ENCODE results near the gene NAALADL1. TPM values are rescaled to one million over a fixed set of nuclear protein-coding genes. Genes with fewer than 3 reads are reported as not detected.

The NAALADL1 gene
- total RNA-seq, 6 experiments from 2014 or later = 0.83 to 3.5 (median 1.4) TPM

DNA sequence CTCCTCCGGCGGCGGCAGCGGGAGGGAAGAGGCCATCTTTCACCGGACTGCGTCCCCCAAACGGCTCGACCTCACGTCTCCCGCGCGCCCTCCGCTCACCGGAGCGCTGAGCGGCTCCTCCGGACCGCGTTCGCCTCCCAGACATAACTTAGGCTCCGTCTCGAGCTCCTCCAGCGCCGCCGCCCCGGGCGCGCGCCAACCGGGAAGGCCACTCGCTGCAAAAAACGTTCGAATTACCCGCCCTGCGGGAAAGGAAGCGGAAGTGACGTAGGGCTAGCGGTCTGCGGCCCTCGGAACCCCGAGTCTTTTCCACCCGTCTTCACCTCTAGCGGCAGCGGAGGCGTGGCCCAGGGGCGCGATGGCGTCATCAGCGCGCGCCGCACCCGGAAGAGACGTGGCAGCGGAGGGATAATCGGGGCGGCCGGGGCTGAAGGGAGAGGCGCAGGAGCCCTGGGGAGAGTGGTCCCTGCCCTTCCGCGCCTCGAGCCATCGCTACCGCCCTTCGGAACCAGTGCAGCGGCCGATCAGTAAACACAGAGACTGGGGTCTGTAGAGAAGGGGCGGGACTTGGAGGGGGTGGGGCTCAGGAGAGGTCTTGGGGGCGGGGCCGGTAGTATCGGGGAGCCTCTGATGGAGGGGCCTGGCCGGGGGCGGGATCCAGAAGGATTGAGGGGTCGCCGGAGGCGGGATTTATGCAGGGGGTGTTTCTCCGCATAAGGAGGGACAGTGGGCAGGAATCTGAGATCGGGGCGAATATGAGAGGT lies 25.7 kb upstream of the NAALADL1 start, which contains the start of the genes CDCA5 and ZFPL1:
Gene CDCA5 (minus strand): TSS at position 207 of the 764 bp plus-strand sequence. CDS start 62 bp downstream, at position 145.
Gene ZFPL1 (plus strand): TSS at position 389 of the 764 bp plus-strand sequence. CDS start 477 bp downstream, outside the sequence.
- intact Hi-C loops (cut with DNase I) = no loop called here
- ATAC-seq = peak; percentile 89 to 97 (median 96)
- Histone ChIP-seq H3K4me3 (peak within 1 kb of the TSS; percentile 69 to 80 (median 73)), H3K36me3 (peaks cover 0 to 23% (median 7%) of the 10 kb centered on the region in 4 donors), H3K9me3 (no peaks in the 10 kb centered on the region), H3K27me3 (no peaks in the 10 kb centered on the region), H3K27ac (peak within 1 kb of the TSS; percentile 59 to 91 (median 83)), H3K4me1 (peaks cover 0 to 16% (median 4%) of the 10 kb centered on the region in 4 donors)
- no peak for TF ChIP-seq POLR2A (IDR thresholded peaks at IDR 0.05)
- TF ChIP-seq, protein P1, sequence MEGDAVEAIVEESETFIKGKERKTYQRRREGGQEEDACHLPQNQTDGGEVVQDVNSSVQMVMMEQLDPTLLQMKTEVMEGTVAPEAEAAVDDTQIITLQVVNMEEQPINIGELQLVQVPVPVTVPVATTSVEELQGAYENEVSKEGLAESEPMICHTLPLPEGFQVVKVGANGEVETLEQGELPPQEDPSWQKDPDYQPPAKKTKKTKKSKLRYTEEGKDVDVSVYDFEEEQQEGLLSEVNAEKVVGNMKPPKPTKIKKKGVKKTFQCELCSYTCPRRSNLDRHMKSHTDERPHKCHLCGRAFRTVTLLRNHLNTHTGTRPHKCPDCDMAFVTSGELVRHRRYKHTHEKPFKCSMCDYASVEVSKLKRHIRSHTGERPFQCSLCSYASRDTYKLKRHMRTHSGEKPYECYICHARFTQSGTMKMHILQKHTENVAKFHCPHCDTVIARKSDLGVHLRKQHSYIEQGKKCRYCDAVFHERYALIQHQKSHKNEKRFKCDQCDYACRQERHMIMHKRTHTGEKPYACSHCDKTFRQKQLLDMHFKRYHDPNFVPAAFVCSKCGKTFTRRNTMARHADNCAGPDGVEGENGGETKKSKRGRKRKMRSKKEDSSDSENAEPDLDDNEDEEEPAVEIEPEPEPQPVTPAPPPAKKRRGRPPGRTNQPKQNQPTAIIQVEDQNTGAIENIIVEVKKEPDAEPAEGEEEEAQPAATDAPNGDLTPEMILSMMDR (IDR thresholded peaks at IDR 0.05) = no peak
- WGBS (ENCODE audit: insufficient coverage, low coverage, low lambda C conversion rate, missing lambda C conversion rate) = 2% methylated on average over 27 of the region's 79 CpGs
- peak; percentile 92 to 96 (median 96) for DNase-seq

DNA sequence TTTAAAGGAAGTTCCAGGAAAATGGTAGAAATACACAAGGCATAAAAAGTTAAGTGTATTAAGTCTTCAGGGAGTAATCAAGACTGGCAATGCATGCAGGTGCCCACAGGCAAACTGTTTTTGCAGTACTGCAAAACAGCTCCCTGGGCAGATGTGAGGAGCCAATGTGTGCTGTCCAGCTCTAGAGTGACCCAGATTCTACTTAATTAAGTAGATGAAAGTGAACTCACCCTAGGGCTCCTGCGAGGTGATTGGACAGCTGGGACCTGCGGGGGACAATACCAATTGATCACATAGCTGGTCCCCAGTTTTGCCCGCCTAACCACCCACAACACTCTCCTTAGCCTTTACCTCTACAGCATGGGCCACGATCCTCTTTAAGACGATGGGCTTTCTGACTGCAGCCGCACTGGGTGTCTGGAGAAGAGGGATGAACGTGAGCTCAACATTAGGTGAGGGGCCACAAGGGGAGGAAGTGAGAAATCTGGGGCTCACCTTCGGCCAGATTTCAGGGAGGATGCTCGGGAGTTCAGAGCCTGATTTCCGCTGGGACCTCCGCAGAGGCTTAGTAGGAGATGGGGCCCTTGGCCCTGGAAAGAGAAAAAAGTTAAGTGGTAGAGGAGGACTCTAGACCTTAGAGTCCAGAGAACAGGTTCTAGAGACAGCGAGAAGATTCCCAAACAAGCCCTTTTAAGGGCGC lies 24.9 kb upstream of the NAALADL1 start:
- DNase-seq (no peak), ATAC-seq (no peak)
- H3K4me3 ChIP-seq = peak overlapping the region; percentile 69 to 80 (median 73)
- no peaks in the 10 kb centered on the region for H3K27me3 ChIP-seq
- TF ChIP-seq, protein P1 (IDR thresholded peaks at IDR 0.05) = no peak
- TF ChIP-seq POLR2A (IDR thresholded peaks at IDR 0.05) = no peak
- intact Hi-C loops (cut with DNase I) = no loop called here
- H3K27ac ChIP-seq = no peak overlapping the region
- H3K4me1 ChIP-seq = peaks cover 0 to 16% (median 4%) of the 10 kb centered on the region in 4 donors
- no peaks in the 10 kb centered on the region for H3K9me3 ChIP-seq
- peaks cover 0 to 23% (median 7%) of the 10 kb centered on the region in 4 donors for H3K36me3 ChIP-seq
- WGBS (ENCODE audit: insufficient coverage, low coverage, low lambda C conversion rate, missing lambda C conversion rate) = 9% methylated on average over 7 of the region's 13 CpGs

DNA sequence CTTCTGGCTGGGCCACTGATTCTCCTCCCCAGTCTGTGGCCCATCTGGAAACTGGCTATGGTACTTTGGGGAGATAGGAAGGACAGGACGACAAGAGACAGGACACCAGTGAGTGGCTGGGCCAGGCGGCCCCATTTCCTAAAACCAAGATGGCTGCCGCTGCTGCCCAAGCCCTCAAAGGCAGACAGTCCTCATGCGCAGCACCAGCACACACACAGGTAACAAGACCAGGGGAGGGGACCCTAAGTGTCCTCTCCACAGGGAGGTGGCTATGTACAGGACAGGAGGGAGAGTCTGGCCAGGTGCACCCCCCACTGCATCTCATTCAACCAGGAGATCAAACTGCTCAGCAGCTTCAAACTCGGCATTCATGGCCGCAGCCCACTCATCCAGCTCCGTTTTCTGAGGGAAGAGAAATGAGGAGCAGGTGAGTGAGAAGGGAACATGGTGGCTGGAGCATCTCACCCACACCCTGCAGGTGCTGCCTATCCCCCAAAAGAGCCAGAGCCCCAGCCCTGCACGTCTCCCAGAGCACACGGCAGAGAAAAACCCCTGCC lies 20.5 kb upstream of the NAALADL1 start:
- intact Hi-C loops (cut with DNase I) = no loop called here
- Histone ChIP-seq H3K36me3 (no peaks in the 10 kb centered on the region), H3K27ac (no peak overlapping the region), H3K4me1 (peaks cover 0 to 6% (median 0%) of the 10 kb centered on the region in 4 donors), H3K27me3 (no peaks in the 10 kb centered on the region), H3K9me3 (no peaks in the 10 kb centered on the region), H3K4me3 (no peak overlapping the region)
- ATAC-seq (no peak), DNase-seq (no peak)
- TF ChIP-seq, protein P1 (IDR thresholded peaks at IDR 0.05) = no peak
- no peak for TF ChIP-seq POLR2A (IDR thresholded peaks at IDR 0.05)
- WGBS (ENCODE audit: insufficient coverage, low coverage, low lambda C conversion rate, missing lambda C conversion rate) = 100% methylated on average over 2 of the region's 9 CpGs

DNA sequence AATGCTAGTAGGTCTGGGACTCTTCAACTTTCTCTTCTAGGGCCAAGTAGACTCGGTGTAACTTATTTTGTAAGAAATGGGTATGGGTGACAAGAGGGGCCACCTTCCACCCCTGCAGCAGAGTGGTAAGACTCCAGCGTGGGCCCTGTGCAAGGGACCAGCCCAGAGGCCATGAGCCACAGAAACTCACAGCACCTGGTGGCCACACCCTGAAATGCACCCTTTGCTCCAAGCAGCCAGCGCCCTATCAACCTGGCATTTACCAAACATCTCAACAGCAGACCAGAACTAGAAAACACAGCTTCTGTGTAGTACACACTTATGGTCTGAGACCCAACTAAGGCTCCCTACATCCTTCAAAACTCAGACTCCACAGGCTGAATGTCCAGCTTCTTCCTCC lies 19.8 kb upstream of the NAALADL1 start:
- H3K4me1 ChIP-seq = no peaks in the 10 kb centered on the region
- intact Hi-C loops (cut with DNase I) = no loop called here
- H3K36me3 ChIP-seq = no peaks in the 10 kb centered on the region
- H3K4me3 ChIP-seq = no peak overlapping the region
- no CpG with 5 or more reads among the region's 3 CpGs for WGBS (ENCODE audit: insufficient coverage, low coverage, low lambda C conversion rate, missing lambda C conversion rate)
- no peak for TF ChIP-seq POLR2A (IDR thresholded peaks at IDR 0.05)
- TF ChIP-seq, protein P1 (IDR thresholded peaks at IDR 0.05) = peak; percentile 62 to 69 (median 66)
- DNase-seq = peak in 2 of 3 donors; percentile 58 to 70
- peak; percentile 86 to 95 (median 92) for ATAC-seq
- no peaks in the 10 kb centered on the region for H3K27me3 ChIP-seq
- no peak overlapping the region for H3K27ac ChIP-seq
- no peaks in the 10 kb centered on the region for H3K9me3 ChIP-seq
